HG02938 (cell line): ENCODE results near the gene ZC3H4.
"Not testable (repeated sequence)": the region's sequence is repeated elsewhere in the genome, so short reads cannot be mapped to it uniquely, and the experiment has no call there.

Source experiments
- ATAC-seq: cut with Tn5 transposase; IDR thresholded peaks from one replicate; pipeline ENCODE4 v1.9.1; 2021; ENCODE audit warnings: mild to moderate bottlenecking, moderate library complexity; ENCODE audit not compliant: unreplicated experiment

ZC3H4 gene

DNA sequence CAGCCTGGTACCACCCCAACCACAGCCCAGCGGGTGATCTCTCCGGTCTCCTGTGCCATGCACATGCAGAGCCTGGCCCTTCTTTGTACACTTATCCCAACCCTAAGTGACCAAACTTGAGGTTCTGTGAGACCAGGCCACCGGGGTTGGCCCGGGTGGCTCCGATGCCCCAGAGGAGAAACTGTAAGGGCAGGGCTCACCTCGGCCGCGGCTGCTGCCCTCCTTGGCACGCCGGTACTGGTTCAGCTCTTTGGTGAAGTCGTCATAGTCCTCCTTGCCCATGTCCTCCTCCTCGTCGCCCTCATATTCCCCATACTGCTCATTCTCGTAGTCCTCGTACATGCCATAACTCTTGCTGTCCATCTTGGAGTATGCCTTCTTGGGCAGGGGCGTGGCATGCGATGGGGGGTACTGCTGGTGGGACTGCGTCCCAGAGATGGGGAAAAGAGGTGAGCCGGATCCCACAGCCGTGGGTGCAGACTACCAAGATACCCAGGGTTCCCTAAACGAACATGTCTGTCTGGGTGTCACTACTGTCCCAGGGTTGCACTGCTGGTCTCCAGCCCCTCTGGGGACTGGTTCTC, 23.7 kb downstream of the ZC3H4 start:
- no peak for ATAC-seq

DNA sequence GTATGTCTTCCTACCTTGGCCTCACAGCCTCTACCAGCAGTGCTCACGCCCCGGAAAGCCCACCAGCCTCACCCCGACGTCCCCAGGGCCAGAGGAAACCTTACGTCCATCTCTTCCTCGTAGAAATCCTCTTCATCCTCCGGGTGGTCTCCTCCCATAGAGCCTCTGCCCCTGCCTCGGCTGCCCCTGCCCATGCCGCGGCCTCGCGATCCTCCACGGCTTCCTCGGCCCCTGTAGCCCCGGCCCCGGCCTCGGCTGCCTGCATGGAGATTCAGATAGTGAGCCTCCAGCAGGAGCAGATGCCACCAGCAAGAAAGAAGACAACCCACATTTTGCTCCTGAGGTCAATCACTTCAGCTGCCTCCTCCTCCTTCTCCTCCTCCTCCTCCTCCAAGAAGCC, 27.3 kb downstream of the ZC3H4 start:
- no peak for ATAC-seq

DNA sequence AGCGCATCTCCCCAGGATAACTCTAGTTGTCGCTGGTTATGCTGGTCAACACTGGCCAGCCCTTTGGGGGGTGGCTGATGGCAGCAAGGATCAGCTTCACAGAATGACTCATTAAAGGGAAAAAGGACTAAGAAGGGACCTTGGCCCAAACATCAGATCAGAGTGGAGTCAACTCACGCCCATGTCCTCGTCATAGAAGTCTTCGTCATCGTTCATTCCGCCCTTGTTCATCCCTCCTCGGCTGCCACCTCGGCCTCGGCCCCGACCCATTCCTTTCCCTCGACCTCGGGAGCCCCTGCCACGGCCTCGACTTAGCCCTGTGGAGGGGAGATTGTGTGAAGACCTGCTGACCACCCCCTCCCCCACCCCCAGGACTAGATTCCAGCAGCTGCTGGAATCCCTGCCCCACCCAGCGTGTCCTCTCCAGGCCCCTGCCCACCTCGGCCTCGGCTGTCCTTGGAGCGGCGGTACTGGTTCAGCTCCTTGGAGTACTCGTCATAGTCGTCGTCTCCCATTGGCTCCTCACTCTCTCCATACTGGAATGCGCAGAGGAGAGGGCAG, 28.6 kb downstream of the ZC3H4 start:
- ATAC-seq = no peak

GRCh38 chr19:47082493-47082892, 31.1 kb downstream of the ZC3H4 start:
- ATAC-seq = no peak

GRCh38 chr19:47081095-47081494, 32.5 kb downstream of the ZC3H4 start:
- ATAC-seq = no peak

- ATAC-seq = not testable (repeated sequence)
Measured at GRCh38 chr19:47078351-47078750, 35.2 kb downstream of the ZC3H4 start.

DNA sequence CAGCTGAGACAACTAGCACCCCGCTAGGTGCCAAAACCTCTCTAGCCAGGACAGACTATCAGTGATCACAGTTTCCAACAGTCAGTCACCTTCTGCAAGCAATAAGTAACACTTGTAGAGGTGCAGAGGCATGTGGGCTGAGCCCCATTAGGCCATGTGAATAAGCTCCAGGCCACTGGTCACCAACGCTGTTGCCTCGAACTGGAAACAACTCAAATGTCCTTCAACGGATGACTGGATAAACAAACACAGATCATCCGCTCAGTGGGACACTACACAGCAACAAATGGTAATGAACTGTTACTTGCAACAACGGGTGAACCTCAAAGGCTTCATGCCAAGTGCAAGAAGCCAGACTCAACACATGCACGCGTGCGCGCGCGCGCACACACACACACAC, 37.6 kb downstream of the ZC3H4 start:
- ATAC-seq = no peak

DNA sequence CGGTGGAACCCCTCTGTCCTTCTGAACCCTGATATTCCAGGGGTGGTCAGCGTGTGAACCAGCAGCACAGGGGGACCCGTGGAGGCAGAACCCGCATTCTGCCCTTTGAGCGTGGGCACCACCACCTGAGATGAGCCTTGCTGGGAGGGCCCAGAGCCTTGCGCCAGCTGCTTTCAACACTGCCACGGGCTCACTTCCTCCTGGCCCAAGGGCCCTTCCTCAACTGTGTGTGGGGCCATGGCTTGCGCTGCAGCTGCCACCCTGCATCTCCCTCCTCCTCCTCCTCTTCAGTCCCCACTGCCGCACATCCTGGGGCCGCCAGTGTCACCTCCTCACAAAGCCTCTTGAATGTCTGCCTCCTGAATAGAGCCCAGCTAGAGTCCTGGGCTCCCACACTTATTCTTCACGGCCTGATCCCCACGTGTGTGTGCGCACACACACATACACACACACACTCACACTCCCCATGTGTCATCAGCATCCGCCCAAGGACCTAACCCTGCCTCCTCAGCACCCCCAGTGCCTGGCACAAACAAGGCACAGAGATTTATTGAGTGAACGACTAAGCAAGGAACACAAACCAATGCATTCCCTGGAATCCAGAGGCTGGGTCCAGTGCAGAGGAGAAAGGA, 38.3 kb downstream of the ZC3H4 start:
- ATAC-seq = no peak

- no peak for ATAC-seq
Measured at GRCh38 chr19:47074621-47075020, 39.0 kb downstream of the ZC3H4 start.

DNA sequence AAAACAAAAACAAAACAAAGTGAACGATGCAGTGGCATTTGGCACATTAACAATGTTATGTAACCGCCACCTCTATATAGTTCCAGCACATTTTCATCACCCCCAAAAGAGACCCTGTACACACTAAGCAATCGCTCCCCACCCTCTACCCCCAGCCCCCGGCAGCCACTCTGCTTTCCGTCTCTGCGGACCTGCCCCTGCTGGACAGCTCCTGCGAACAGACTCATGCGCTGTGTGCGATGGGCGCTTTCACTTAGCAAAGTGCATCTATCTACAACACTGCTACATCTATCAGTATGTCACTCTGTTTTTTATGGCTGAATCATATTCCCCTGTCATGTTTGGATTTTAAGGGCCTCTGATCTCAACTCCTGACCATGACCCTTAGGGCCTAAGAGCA, 40.0 kb downstream of the ZC3H4 start:
- no peak for ATAC-seq

DNA sequence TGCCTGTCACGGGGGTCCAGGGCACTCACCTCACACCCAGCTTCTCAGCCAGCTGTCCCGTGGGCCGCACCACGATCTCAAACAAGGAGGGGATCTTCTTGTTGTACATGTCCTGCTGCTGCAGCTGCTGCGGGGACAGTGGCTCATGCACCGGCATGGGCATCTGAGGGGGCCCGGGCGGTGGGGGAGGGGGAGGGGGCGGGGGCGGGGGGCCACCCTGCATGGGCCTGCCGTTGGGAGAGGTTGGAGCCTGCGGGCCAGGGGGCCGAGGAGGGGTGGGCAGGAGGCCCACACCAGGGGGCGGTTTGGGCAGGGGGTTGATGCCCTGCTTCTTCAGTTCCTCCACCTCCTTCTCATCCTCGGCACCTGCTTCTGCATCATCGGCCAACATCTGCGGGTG, 41.3 kb downstream of the ZC3H4 start:
- ATAC-seq = no peak

DNA sequence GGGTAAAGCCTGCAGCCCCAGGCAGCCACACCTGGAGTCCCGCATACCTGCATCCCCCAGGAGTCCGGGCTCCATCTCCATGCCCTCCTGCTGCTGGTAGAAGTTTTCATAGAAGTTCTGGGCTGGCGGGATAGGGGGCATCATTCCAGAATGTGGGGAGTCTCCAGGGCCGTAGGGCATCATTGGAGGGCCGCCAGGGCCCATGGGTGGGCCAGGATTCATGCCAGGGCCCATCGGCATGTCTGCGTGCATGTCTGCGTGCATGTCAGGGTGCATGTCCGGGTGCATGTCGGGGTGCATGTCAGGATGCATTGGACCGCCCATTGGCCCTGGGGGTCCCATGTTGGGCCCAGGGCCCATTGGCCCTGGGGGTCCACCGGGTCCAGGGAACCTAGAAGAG, 41.8 kb downstream of the ZC3H4 start:
- ATAC-seq = no peak

GRCh38 chr19:47070756-47071155, 42.8 kb downstream of the ZC3H4 start:
- no peak for ATAC-seq

DNA sequence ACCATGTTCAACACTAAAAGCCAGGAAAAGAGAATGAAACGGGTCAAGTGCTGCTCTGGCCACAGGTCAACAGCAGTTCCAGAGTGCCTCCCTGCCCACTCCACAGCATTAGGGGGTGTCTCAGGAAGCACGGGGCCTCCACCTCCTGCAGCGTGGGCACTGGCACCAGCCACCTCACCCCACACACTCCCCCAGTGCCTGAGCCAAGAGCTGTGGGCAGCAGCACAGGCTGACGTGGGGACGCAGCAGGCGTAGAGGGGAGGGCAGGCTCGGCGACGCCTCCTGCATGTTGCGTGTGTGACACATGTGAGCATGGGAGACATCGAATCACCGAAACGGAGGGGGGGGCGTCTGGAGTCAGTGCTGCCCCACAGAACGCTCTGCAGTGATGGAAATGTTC, 43.8 kb downstream of the ZC3H4 start:
- no peak for ATAC-seq

DNA sequence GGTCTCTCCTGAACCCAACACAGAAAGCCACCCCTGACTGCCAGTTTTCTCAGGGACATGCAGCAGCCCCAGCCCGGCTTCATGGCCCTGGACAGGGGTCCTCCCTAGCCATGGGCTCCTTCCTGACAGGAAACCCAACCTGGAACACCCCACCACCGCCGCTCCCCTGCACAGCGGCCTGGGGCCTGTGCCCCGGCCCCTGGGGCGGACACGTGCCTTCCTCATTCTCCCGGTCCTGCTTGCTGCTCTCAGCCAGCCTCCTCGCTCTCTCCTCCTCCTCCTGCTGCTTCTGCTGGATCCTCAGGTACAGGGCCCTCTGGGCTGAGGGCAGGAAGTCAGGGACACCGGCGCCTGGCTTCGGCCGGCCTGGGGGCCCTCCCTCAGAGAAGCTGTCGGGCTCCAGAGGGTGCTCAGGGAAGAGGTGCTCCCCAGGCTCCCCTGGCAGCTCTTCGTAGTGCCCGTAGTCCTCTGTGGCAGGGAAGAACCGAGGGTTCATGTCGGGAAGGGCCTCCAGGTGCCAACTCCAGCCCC, 44.6 kb downstream of the ZC3H4 start:
- no peak for ATAC-seq

DNA sequence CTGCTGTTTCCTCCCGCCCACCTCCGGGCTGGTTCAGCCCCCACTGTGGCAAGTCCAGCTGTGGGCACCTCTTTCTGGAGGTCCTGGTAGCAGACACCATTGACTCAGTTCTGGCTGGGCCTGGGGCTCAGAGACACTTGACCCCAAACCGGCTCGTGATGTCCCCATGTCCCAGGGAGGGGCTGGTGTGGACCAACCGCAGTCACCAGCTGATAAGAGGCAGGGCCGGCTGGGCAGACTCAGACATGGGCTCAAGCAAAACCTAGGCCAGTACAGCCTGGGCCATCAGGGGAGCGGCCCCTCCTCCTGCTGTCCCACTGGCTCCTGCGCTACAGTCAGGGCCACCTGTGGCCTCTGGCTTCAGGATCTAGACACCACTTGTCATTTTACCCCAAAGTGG, 45.3 kb downstream of the ZC3H4 start:
- ATAC-seq = no peak

DNA sequence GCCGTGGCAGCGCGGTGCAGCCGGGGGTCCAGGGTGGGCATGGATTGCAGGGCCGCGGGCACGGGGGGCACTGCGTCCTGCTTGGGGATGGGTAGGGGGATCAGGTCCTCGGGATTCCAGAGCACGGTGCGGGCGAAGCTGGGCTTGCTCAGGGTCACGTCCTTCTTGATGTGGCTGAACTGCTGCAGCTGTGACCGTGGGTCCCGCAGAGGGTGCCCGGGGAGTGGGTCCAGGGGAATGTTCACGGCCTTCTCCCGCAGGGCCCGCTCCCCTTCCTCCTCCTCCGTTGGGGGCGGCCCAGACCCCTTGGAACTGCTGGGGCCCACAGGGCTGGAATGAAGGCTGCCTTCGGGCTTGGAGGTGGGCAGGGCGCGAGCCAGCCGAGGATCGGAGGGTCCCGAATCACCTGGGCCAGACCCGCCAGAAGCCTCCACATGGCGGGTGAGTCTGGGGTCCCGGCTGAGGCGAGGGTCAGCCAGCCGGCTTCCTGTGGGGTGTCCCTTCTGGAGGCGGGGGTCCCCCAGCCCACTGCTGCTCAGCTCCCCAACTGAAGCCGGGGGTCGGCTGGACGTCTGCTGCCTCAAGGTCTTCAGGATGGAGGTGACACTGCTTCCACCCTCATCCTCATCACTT, 46.2 kb downstream of the ZC3H4 start:
- ATAC-seq = no peak

DNA sequence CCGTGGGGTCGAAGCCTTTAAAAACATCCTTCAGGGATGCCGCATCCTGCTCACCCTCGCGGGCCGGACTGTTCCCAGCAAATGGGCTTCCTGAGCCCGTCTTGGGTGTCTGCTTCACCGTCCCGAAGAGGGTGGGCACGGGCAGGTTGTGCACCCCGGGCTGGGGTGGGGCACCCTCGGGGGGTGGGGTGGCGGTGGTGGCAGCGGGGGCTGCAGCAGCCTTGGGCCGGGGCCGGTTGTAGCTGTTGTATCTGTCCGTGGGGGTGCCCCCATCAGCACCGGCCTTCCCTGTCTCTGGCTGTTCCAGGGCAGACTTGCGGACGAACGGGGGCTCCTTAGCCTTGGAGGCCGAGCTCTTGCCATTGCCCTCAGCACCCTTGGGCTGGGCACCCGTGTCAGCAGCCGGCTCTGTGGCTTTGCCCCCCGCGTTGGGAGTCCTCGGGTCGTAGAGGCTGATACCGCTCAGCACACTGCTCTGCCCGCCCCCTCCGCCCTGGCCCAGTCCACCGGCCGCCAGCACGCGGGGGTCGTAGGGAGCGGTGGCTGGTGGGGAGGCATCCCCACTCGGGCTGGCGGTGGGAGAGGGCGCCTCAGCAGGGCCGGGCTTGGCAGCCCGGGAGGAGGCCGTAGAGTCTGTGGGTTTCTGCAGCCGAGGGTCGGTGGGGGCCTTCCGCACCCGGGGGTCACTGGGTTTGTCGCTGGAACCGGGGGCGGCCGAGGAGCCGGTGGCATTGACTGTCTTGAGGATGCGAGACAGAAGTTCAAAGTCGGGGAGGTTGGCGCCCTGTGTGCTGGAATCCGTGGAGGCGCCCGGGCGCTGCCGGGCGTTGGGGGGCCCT, 47.0 kb downstream of the ZC3H4 start:
- no peak for ATAC-seq

DNA sequence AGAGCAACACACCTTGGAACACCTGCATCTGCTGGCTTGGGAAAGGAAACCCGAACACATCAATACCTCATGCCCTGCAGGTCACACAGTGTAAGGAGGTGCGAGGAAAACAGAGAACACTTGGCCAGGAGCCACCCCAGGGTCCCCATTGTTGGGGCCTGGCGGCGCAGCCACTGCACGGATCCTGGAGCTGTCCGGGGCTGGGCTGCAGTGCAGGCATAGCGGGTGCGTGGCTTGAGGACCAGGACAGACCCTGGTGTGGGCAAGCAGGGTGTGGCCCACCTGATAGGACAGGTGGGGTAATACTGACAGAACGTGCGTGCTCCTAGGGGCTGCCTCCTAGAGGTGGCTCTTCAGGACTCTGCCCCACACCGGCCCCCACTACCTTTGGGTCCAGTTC, 48.3 kb downstream of the ZC3H4 start:
- no peak for ATAC-seq

- ATAC-seq = no peak
Measured at GRCh38 chr19:47063874-47064273, 49.7 kb downstream of the ZC3H4 start.

- ATAC-seq = no peak
Measured at GRCh38 chr19:47058621-47059022, 55.0 kb downstream of the ZC3H4 start.
